Raji (cell line): ENCODE measurements around the gene PLD4.
A peak's percentile ranks its signal among the peaks of the same experiment; 100 is the strongest.

Experiments
- POLR2A ChIP-seq: IDR thresholded peaks from 2 replicates; pipeline ENCODE4 v1.6.1; 2011; ENCODE audit warnings: low read depth, low read length, control low read depth; ENCODE audit not compliant: insufficient read depth

The PLD4 gene

GRCh38 chr14:104924421-104925213 lies at the start of gene PLD4:
Gene PLD4, plus strand, starts transcription at chr14:104924879. Its CDS starts 2,262 bp downstream, at chr14:104927141.
- TF ChIP-seq POLR2A = peak; percentile 28; the same call in 1 of the 2 replicates

GRCh38 chr14:104875412-104875751 lies 49.3 kb upstream of the PLD4 start:
- TF ChIP-seq POLR2A = no peak

- TF ChIP-seq POLR2A = no peak
These were observed 48.9 kb upstream of the PLD4 start for GRCh38 chr14:104875811-104876210.

- TF ChIP-seq POLR2A = no peak
These were observed 48.4 kb upstream of the PLD4 start for GRCh38 chr14:104876251-104876699.

- no peak for TF ChIP-seq POLR2A
These were observed 47.4 kb upstream of the PLD4 start for GRCh38 chr14:104877066-104877805.

GRCh38 chr14:104877806-104878550 lies 46.7 kb upstream of the PLD4 start:
- TF ChIP-seq POLR2A = no peak

GRCh38 chr14:104878582-104878981 lies 46.1 kb upstream of the PLD4 start:
- TF ChIP-seq POLR2A = no peak

GRCh38 chr14:104879201-104879982 lies 45.3 kb upstream of the PLD4 start:
- no peak for TF ChIP-seq POLR2A

GRCh38 chr14:104879983-104880565 lies 44.6 kb upstream of the PLD4 start:
- no peak for TF ChIP-seq POLR2A

GRCh38 chr14:104880584-104881210 lies 44.0 kb upstream of the PLD4 start:
- TF ChIP-seq POLR2A = no peak

- TF ChIP-seq POLR2A = no peak
These were observed 43.2 kb upstream of the PLD4 start for GRCh38 chr14:104881369-104881979.

- TF ChIP-seq POLR2A = no peak
These were observed 42.2 kb upstream of the PLD4 start for GRCh38 chr14:104882325-104882973.
